Gastrocnemius medialis (tissue), 4 donors: ENCODE data around the gene PDCD1.

Experiments used
- POLR2A ChIP-seq, 2 donors: fragments of 450-650 bp; IDR thresholded peaks; one replicate each; pipeline ENCODE4 v1.6.1; 2017; ENCODE audit warnings: antibody characterized with exemption in 2 of 2, mild to moderate bottlenecking in 2 of 2, moderate library complexity in 2 of 2
- TF ChIP-seq, protein P1 (sequence below), 5 experiments: fragments of 450-650 bp in 3 of 5; fragments of 200-600 bp in 2 of 5; sonication (generic) in 2 of 5; IDR thresholded peaks in 4 of 5; conservative IDR thresholded peaks in 1 of 5; 1 replicate in 4 of 5; 2 replicates in 1 of 5; pipeline ENCODE4 v1.5.1; 2016 to 2019; ENCODE audit warnings: antibody characterized with exemption in 5 of 5, mild to moderate bottlenecking in 3 of 5, moderate library complexity in 3 of 5

DNA sequence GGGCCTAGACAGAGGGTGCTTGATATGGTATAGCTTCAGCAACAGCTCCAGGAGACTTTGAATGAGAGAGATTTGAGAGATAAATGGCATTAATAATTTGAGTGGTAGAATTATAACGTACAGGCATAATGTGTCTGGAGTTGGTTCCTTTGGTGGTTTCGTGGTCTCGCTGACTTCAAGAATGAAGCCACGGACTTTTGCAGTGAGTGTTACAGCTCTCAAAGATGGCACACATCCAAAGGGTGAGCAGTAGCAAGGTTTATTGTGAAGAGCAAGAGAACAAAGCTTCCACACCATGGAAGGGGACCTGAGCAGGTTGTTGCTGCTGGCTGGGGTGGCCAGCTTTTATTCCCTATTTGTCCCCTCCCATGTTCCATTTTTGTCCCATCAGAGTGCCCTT is 23.1 kb downstream of the PDCD1 start:
- TF ChIP-seq, protein P1, sequence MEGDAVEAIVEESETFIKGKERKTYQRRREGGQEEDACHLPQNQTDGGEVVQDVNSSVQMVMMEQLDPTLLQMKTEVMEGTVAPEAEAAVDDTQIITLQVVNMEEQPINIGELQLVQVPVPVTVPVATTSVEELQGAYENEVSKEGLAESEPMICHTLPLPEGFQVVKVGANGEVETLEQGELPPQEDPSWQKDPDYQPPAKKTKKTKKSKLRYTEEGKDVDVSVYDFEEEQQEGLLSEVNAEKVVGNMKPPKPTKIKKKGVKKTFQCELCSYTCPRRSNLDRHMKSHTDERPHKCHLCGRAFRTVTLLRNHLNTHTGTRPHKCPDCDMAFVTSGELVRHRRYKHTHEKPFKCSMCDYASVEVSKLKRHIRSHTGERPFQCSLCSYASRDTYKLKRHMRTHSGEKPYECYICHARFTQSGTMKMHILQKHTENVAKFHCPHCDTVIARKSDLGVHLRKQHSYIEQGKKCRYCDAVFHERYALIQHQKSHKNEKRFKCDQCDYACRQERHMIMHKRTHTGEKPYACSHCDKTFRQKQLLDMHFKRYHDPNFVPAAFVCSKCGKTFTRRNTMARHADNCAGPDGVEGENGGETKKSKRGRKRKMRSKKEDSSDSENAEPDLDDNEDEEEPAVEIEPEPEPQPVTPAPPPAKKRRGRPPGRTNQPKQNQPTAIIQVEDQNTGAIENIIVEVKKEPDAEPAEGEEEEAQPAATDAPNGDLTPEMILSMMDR (IDR thresholded peaks at IDR 0.05 in 4 of 5, conservative IDR thresholded peaks at IDR 0.05 in 1 of 5): no peak
- TF ChIP-seq POLR2A (IDR thresholded peaks at IDR 0.05): no peak
